Liver (tissue), 9 donors: ENCODE data around the gene MEFV. TPM values are rescaled to one million over a fixed set of nuclear protein-coding genes. Genes with fewer than 3 reads are reported as not detected.

Experiments used
- DNase-seq: peaks from one replicate; pipeline ENCODE4 v3.0.0-alpha.2; 2017; ENCODE audit warnings: low spot score
- H3K27ac ChIP-seq, 2 donors: one replicate each; pipeline ENCODE4 v1.7.0; 2013; ENCODE audit warnings: inconsistent platforms in 2 of 2, low read length in 2 of 2, control low read depth in 1 of 2, low read depth in 1 of 2, mild to moderate bottlenecking in 1 of 2
- H3K27me3 ChIP-seq, 4 donors: one replicate each; pipeline versions ENCODE4 v1.6.1 to v1.7.0; 2013; ENCODE audit warnings: low read length in 3 of 4, inconsistent platforms in 1 of 4, mild to moderate bottlenecking in 1 of 4, moderate library complexity in 1 of 4; ENCODE audit not compliant: control insufficient read depth in 4 of 4, insufficient read depth in 4 of 4
- H3K36me3 ChIP-seq, 4 donors: one replicate each; pipeline versions ENCODE4 v1.6.1 to v1.7.0; 2013; ENCODE audit warnings: low read length in 3 of 4, mild to moderate bottlenecking in 3 of 4, low read depth in 1 of 4, moderate library complexity in 1 of 4; ENCODE audit not compliant: control insufficient read depth in 4 of 4, insufficient read depth in 3 of 4
- H3K4me1 ChIP-seq, 4 donors: one replicate each; pipeline versions ENCODE4 v1.6.1 to v1.7.0; 2013; ENCODE audit warnings: low read length in 3 of 4, mild to moderate bottlenecking in 3 of 4, moderate library complexity in 1 of 4; ENCODE audit not compliant: control insufficient read depth in 4 of 4, insufficient read depth in 4 of 4
- H3K4me3 ChIP-seq, 3 donors: one replicate each; pipeline versions ENCODE4 v1.6.1 to v1.7.0; 2013; ENCODE audit warnings: low read length in 3 of 3, control low read depth in 1 of 3, low read depth in 1 of 3, mild to moderate bottlenecking in 1 of 3
- H3K9ac ChIP-seq, 2 donors: one replicate each; pipeline ENCODE4 v1.7.0; 2013; ENCODE audit warnings: low read length in 2 of 2, mild to moderate bottlenecking in 2 of 2, moderate library complexity in 2 of 2, control low read depth in 1 of 2, low read depth in 1 of 2
- H3K9me3 ChIP-seq, 4 donors: one replicate each; pipeline versions ENCODE4 v1.6.1 to v1.7.0; 2013; ENCODE audit warnings: low read length in 3 of 4; ENCODE audit not compliant: control insufficient read depth in 4 of 4
- CTCF ChIP-seq: fragments of 150-350 bp; IDR thresholded peaks from 2 replicates; pipeline ENCODE4 v1.5.1; 2017; ENCODE audit warnings: improper control_type of control experiment, low read depth, low read length; ENCODE audit not compliant: missing input control
- EGR1 ChIP-seq, 2 donors: IDR thresholded peaks; 2 replicates each; pipeline ENCODE4 v1.6.1; 2016 to 2018; ENCODE audit warnings: antibody characterized with exemption in 2 of 2, low read depth in 2 of 2
- FOXA1 ChIP-seq: IDR thresholded peaks from 2 replicates; pipeline ENCODE4 v1.6.1; 2016; ENCODE audit warnings: antibody characterized with exemption
- FOXA2 ChIP-seq: IDR thresholded peaks from 2 replicates; pipeline ENCODE4 v1.6.1; 2016; ENCODE audit warnings: antibody characterized with exemption
- GABPA ChIP-seq, 2 donors: IDR thresholded peaks in 1 of 2; conservative IDR thresholded peaks in 1 of 2; 2 replicates each; pipeline ENCODE4 v1.6.1; 2016; ENCODE audit warnings: antibody characterized with exemption in 2 of 2, mild to moderate bottlenecking in 1 of 2, moderate library complexity in 1 of 2
- HNF4A ChIP-seq, 2 donors: conservative IDR thresholded peaks; 2 replicates each; pipeline ENCODE4 v1.6.1; 2016; ENCODE audit warnings: antibody characterized with exemption in 2 of 2, mild to moderate bottlenecking in 2 of 2
- HNF4G ChIP-seq: IDR thresholded peaks from 2 replicates; pipeline ENCODE4 v1.6.1; 2016; ENCODE audit warnings: antibody characterized with exemption
- JUND ChIP-seq, 2 donors: IDR thresholded peaks; 2 replicates each; pipeline ENCODE4 v1.6.1; 2016; ENCODE audit warnings: antibody characterized with exemption in 2 of 2
- NR2F2 ChIP-seq: IDR thresholded peaks from 2 replicates; pipeline ENCODE4 v1.6.1; 2016; ENCODE audit warnings: antibody characterized with exemption
- REST ChIP-seq: IDR thresholded peaks from 2 replicates; pipeline ENCODE4 v1.6.1; 2016; ENCODE audit warnings: antibody characterized with exemption, mild to moderate bottlenecking
- RXRA ChIP-seq, 2 donors: IDR thresholded peaks; 2 replicates each; pipeline ENCODE4 v1.6.1; 2017 to 2018; ENCODE audit warnings: antibody characterized with exemption in 2 of 2, mild to moderate bottlenecking in 1 of 2
- SP1 ChIP-seq: IDR thresholded peaks from 2 replicates; pipeline ENCODE4 v1.6.1; 2018; ENCODE audit warnings: antibody characterized with exemption, mild to moderate bottlenecking
- TAF1 ChIP-seq: conservative IDR thresholded peaks from 2 replicates; pipeline ENCODE4 v1.6.1; 2016; ENCODE audit warnings: antibody characterized with exemption, mild to moderate bottlenecking
- YY1 ChIP-seq: IDR thresholded peaks from 2 replicates; pipeline ENCODE4 v1.6.1; 2016; ENCODE audit warnings: antibody characterized with exemption, mild to moderate bottlenecking
- ZBTB33 ChIP-seq: IDR thresholded peaks from 2 replicates; pipeline ENCODE4 v1.6.1; 2016; ENCODE audit warnings: antibody characterized with exemption
- WGBS: extraction: QIAGEN DNeasy Blood & Tissue Kit; methylation state at CpG from one replicate; pipeline ENCODE4 v1.1.7; 2013; 5-methylcytosine and 5-hydroxymethylcytosine counted together
- polyA plus RNA-seq, 2 donors: library from polyadenylated mRNA; stranded (reverse) in 1 of 2; unstranded in 1 of 2; fragments of 200-250 nt in 1 of 2; fragments of >200 nt in 1 of 2; fragmentation: Nextera tagmentation in 1 of 2; extraction: Ambion mirVana in 1 of 2; gene quantifications; one replicate each; pipeline versions ENCODE4 v1.2.1 to v1.2.3, GENCODE V29; 2013 to 2015
- total RNA-seq, 2 donors: library from RNA; depleted of rRNA; stranded (reverse); fragments of >200 nt; gene quantifications; one replicate each; pipeline ENCODE4 v1.2.3, GENCODE V29; 2014
- TF ChIP-seq, protein P1 (sequence below): IDR thresholded peaks from 2 replicates; pipeline ENCODE4 v1.6.1; 2016; ENCODE audit warnings: antibody characterized with exemption
- TF ChIP-seq, protein P2 (sequence below): IDR thresholded peaks from 2 replicates; pipeline ENCODE4 v1.6.1; 2016; ENCODE audit warnings: antibody characterized with exemption
- donor health status: healthy.
- donor health status: healthy.
- donor health status: healthy.
- donor health status: healthy.
- donor health status: healthy.

The MEFV gene
- total and polyA plus RNA-seq, 4 donors: 0.33 to 3.3 (median 0.79) TPM

- 52% methylated on average over 3 of the region's 3 CpGs for WGBS
- Histone ChIP-seq H3K9me3 (peaks cover 6 to 22% (median 17%) of the 10 kb centered on the region in 4 donors), H3K27ac (peak overlapping the region in 1 of 2 donors; percentile 54), H3K27me3 (no peaks in the 10 kb centered on the region), H3K36me3 (no peaks in the 10 kb centered on the region), H3K4me3 (no peak overlapping the region), H3K4me1 (no peaks in the 10 kb centered on the region), H3K9ac (no peak overlapping the region)
- no peak for DNase-seq
- TF ChIP-seq GABPA (IDR thresholded peaks at IDR 0.05 in 1 of 2, conservative IDR thresholded peaks at IDR 0.05 in 1 of 2) (no peak), EGR1 (IDR thresholded peaks at IDR 0.05; ENCODE audit: low read depth in 2 of 2) (no peak), JUND (IDR thresholded peaks at IDR 0.05) (no peak), ZBTB33 (no peak), YY1 (no peak), NR2F2 (no peak), HNF4A (conservative IDR thresholded peaks at IDR 0.05) (no peak), FOXA1 (no peak), HNF4G (no peak), CTCF (no peak), TAF1 (no peak), SP1 (no peak), RXRA (IDR thresholded peaks at IDR 0.05) (no peak), FOXA2 (no peak), REST (no peak)
- TF ChIP-seq, protein P1, sequence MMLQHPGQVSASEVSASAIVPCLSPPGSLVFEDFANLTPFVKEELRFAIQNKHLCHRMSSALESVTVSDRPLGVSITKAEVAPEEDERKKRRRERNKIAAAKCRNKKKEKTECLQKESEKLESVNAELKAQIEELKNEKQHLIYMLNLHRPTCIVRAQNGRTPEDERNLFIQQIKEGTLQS: no peak
- TF ChIP-seq, protein P2, sequence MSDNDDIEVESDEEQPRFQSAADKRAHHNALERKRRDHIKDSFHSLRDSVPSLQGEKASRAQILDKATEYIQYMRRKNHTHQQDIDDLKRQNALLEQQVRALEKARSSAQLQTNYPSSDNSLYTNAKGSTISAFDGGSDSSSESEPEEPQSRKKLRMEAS: no peak
Measured at GRCh38 chr16:3216263-3216640, 40.2 kb downstream of the MEFV start.
